NCI-H146 (cell line): ENCODE data around the gene COX7B2.

ENCODE experiments used
- DNase-seq: peaks from one replicate; lab custom pipeline; 2025; lab: John Stamatoyannopoulos, UW

The COX7B2 gene

GRCh38 chr4:46889410-46889809 lies 19.6 kb downstream of the COX7B2 start:
- no peak for DNase-seq

GRCh38 chr4:46886711-46887110 lies 22.3 kb downstream of the COX7B2 start:
- DNase-seq: no peak

- DNase-seq: no peak
Measured at GRCh38 chr4:46878641-46879040, 30.4 kb downstream of the COX7B2 start.

GRCh38 chr4:46874811-46875210 lies 34.2 kb downstream of the COX7B2 start:
- no peak for DNase-seq

- DNase-seq: no peak
Measured at GRCh38 chr4:46870411-46870810, 38.6 kb downstream of the COX7B2 start.

- no peak for DNase-seq
Measured at GRCh38 chr4:46856333-46856732, 52.7 kb downstream of the COX7B2 start.

GRCh38 chr4:46852800-46853199 lies 56.2 kb downstream of the COX7B2 start:
- DNase-seq: no peak

- DNase-seq: no peak
Measured at GRCh38 chr4:46850026-46850425, 59.0 kb downstream of the COX7B2 start.

GRCh38 chr4:46844325-46844917 lies 64.6 kb downstream of the COX7B2 start:
- DNase-seq: peak; percentile 28

GRCh38 chr4:46839128-46839527 lies 69.9 kb downstream of the COX7B2 start:
- DNase-seq: no peak

GRCh38 chr4:46837639-46838038 lies 71.4 kb downstream of the COX7B2 start:
- DNase-seq: no peak

GRCh38 chr4:46836584-46836983 lies 72.5 kb downstream of the COX7B2 start:
- DNase-seq: no peak

GRCh38 chr4:46830971-46831454 lies 78.0 kb downstream of the COX7B2 start:
- DNase-seq: no peak

GRCh38 chr4:46820154-46820553 lies 88.9 kb downstream of the COX7B2 start:
- no peak for DNase-seq

GRCh38 chr4:46819095-46819494 lies 90.0 kb downstream of the COX7B2 start:
- no peak for DNase-seq

GRCh38 chr4:46818604-46819003 lies 90.4 kb downstream of the COX7B2 start:
- DNase-seq: no peak

GRCh38 chr4:46817806-46818205 lies 91.2 kb downstream of the COX7B2 start:
- DNase-seq: no peak

- DNase-seq: no peak
Measured at GRCh38 chr4:46804781-46805413, 104.1 kb downstream of the COX7B2 start.

- DNase-seq: no peak
Measured at GRCh38 chr4:46793036-46793435, 116.0 kb downstream of the COX7B2 start.

- DNase-seq: no peak
Measured at GRCh38 chr4:46781434-46782092, 127.5 kb downstream of the COX7B2 start.

GRCh38 chr4:46765465-46765864 lies 143.6 kb downstream of the COX7B2 start:
- no peak for DNase-seq

GRCh38 chr4:46730075-46730474 lies 179.0 kb downstream of the COX7B2 start:
- no peak for DNase-seq

- DNase-seq: no peak
Measured at GRCh38 chr4:46720055-46720454, 189.0 kb downstream of the COX7B2 start.
